Eye (tissue), 1 donor: ENCODE data around the gene SH3GL1.

Source experiments
- DNase-seq: peaks from one replicate; pipeline ENCODE4 v3.0.0-alpha.2; 2015

The SH3GL1 gene

DNA sequence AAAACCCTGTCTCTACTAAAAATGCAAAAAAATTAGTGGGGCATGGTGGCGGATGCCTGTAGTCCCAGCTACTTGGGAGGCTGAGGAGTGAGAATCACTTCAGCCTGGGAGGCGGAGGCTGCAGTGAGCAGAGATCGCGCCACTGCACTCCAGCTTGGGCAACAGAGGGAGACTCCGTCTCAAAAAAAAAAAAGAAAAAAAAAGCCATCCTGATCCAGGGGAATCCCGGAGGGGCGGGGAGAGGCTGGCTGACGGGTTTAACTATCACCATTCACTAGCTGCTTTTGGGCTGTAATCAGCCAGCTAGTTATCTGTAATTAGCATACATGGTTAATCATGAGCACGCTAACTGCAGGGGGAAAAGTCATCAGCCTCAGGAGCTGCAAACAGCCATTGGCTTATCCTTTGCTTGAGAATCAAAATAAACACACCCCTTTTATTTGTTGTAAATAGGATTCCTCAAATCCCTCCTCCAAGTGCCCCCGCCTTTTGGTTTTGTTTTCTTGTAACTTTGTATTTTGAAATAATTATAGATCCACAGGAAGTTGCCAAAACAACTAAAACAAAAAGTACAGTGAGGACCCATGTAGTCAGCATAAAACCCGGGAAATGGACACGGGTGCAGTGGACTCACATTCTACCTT lies 86.4 kb downstream of the SH3GL1 start:
- no peak for DNase-seq
